Kidney glomerular epithelial cell (primary cell): Measurements from ENCODE around the gene KIAA0513.

Experiments
- DNase-seq: peaks from one replicate; lab custom pipeline; 2025; lab: John Stamatoyannopoulos, UW

KIAA0513 gene

DNA sequence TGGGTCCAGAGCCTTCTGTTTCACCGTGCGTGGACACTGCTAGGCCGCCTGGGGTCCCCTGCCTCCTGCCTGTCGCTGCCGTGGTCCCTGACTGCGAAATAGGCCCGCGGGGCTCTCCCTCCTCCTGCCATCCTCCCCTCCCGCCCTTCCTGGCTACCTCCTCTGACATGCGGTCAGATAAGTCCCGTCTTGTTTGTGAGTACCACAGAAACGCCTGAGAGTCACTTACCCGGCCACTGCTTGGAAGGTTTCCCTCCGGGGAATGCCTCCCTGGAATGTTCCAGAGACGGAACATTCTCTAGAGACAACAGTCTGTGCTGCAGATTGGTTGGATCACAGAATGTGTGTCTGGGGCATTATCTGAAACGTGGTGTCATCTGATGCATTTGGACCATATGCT lies 61.9 kb downstream of the KIAA0513 start:
- no peak for DNase-seq

DNA sequence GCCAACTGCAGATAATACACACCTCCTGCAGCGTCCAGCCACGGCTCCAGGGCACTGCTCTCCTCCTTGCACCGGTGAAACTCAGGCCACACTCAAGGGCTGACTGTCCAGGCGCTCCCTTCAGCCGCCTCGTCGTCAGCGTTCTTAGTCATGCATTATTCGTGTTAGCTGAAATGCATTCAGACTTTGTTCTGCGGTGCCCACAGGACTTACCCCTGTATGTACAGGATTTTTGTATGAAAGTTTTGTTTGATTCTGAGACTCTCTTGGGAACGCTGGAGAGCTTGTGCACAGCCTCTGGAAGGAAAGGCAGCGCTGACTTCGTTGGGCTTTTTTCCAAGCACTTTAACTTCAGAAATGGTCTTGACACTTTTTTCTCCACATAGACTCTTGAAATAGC lies 62.6 kb downstream of the KIAA0513 start:
- no peak for DNase-seq

DNA sequence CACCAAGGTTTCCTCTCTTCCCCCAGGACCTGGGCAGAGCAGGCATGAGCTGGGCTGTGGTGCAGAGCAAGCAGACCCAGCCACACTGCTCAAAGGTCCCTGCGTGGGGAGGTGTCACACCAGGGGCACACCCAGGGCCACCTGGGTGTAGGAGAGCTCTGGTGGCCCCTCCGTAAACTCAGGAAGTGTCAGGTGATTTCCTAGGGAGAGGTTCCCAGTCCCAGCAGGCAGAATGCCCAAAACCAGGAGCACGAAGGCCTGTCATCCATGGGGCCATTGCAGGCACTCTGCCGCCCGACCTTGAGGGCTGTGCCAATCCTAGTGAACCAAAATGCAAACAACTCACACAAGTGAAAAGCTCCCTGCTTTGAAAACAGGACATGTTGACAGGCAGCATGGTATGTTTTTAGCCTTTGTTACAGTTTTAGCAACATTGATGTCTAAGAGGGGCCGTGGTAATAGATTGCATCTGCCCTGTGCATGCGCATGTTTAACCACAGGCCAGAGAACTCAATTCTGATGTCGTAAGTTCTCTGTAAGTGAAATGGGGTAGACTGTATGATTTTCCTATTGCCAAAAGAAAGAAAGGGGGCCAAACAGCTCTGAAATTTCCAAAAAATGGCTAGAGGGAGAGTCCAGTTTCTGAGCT lies 63.4 kb downstream of the KIAA0513 start:
- DNase-seq = no peak

DNA sequence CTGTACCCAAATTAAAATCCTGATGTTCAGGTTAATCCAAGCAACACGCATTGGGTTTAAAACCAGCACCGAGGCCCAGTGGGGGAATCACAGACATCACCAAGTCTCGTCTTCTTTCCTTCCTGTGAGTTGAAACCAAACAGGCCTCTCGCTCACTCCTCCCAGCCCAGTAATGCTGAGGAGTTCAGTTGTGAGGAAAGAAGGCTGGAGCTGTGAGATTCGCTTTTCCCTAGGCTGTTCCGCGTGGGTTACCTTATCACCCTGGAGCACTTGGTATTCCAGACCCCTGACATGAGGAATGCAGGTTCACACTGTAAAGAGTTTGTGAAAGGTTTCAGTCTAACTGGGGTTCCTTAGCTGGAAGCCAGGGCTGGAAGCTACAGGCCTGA lies 63.9 kb downstream of the KIAA0513 start:
- DNase-seq = no peak

DNA sequence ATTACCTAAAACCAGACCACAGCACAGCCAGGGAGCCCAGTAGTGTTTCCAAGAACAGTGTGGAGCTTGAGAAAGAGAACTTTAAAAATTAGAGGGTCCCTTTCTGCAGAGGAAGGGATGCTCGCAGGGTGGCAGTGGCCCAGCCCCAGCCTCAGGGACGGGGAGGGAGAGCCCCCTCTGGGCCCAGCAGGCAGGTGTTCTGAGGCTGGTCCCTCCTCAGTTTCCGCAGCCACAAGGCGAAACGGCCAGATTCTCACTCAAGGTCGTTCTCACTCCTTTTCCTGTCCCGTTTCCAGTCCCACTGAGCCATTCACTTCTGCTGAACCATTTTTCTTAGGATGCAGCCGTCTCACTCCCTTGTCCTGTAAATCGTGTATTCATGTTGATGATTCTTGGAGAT lies 64.7 kb downstream of the KIAA0513 start:
- no peak for DNase-seq

DNA sequence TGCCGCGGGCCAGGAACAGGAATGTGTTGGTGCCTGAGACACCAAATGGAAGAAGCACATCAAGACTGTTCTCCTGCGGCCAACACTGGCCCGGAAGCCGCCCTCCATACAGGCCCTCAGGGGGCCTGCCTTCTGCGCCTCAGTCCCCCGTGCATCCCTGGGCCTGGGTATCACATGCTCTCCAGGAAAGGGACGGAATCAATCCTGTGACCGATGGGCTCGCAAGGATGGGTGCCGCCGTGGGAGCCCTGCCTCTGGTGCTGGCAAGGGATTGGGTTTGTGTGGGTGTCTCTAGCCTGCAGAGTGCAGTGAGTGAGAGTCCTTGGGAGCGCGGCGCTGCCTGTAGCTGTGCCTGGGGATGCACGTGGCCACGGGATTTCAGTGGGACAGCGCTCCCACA lies 65.3 kb downstream of the KIAA0513 start:
- no peak for DNase-seq

DNA sequence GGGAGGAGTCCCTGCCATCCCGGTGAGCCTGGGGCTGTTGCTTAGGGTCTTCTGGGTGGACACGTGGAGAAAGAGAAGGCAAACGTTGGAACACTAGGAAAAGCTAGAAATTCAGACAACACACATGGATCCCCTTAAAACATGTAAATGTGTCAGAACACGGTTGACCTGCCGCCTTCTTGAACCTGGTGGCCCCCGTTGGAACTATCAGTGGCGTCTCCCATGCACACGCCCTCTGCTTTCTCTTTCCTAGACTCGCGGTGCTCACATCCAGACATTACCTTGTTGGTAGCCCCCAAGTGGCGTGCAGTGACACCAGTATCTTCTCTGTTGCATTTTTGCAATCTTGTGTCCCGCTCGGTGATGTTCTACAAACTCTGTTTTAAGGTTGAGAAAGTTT lies 66.1 kb downstream of the KIAA0513 start:
- DNase-seq = no peak

DNA sequence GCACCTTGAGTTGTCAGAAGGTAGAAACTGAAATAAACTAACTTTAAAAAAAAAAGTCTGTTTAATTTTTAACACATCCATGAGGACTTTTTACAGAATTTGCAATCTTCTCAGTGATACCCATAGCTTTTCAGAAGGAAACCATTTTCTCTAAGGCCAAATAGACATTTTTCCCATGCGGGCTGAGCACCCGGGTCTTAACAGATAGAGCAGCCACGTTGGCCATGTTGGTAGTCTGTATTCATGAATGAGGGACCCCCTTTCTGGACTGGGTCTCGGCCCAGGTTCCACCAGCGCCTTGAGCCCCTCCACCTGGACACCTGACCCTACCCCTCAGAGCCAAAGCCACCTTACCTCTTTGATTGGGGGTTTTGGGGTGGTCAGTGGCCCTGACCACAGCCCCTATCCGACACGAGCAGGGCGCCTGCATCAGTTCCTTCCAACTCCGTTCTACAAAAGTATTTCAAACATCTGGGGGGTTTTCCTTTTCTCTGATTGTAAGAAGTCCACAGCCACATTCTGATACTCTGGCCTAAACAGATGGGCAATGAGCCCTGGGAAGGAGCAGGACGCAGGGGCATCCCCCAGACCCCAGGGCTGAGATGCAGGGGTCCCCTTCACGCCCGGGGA lies 66.7 kb downstream of the KIAA0513 start:
- DNase-seq = no peak

DNA sequence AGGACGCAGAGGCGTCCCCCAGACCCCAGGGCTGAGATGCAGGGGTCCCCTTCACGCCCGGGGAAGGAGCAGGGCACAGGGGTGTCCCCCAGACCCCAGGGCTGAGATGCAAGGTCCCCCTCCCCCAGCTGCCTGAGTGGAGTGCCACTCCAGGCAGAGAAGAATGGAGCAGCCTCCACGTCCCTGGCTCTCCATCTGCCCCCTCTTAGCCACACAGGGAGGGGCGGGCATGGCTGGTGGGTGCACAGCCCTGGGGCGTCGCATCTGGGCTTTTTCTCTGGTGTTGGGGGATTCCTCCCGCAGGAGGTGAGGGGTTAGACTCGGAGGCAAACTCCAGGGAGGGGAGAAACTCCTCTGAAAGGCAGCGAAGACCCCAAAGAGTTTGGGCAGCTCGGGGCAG lies 67.2 kb downstream of the KIAA0513 start:
- DNase-seq = no peak

DNA sequence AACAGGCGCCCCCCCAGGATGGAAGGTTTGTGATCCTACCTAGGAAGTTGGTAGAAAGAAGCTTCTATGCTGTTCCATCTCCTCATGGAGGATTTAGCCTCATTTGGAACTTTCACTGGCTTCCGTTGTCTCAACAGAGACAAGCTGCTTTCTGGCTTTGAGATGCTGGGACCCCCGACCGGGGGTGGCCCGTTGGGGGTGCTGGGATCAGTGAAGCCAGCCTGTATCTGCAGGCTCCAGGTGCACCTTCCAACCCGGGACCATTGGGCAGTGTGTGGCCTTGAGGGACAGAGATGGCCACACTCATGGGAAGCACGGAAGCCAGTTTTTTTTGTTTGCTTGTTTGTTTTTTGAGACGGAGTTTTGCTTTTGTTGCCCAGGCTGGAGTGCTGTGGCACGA lies 69.3 kb downstream of the KIAA0513 start:
- DNase-seq = no peak

DNA sequence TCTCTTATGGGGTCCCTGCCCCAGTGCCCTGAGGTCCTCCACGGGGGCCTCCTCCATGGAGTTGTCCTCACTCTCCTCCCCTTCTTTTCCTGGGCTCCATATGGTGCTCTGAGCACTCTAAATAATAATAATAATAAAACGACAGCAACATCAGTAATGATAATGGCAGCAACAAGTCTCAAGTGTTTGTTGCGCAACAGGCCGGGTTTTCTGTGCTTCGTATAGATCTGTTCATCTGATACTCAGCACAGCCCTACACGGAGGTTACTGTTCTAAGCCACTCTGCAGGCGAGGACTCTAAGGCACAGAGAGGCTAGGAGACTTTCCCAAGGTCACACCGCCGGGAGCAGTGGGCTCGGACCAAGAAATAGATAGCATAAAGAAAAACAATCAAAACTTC lies 71.0 kb downstream of the KIAA0513 start:
- DNase-seq = no peak

DNA sequence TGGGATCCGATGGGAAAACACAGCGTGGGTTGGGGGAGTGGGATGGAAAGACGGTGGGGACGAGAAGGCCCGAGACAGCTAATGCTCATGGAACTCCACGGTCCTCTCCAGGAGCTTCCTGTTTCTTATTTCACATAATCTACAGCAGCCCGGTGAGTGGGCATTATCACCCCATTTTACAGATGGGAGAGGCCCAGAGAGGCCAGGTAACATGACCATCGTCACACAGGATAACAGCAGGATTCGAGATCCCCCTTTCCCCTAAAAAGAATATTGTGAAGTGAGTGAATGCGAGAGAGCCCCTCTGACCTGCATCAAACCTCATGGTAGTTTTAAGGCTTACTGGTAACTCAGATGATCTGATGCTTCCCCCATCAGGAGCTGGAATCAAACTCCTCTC lies 72.7 kb downstream of the KIAA0513 start:
- DNase-seq = no peak

DNA sequence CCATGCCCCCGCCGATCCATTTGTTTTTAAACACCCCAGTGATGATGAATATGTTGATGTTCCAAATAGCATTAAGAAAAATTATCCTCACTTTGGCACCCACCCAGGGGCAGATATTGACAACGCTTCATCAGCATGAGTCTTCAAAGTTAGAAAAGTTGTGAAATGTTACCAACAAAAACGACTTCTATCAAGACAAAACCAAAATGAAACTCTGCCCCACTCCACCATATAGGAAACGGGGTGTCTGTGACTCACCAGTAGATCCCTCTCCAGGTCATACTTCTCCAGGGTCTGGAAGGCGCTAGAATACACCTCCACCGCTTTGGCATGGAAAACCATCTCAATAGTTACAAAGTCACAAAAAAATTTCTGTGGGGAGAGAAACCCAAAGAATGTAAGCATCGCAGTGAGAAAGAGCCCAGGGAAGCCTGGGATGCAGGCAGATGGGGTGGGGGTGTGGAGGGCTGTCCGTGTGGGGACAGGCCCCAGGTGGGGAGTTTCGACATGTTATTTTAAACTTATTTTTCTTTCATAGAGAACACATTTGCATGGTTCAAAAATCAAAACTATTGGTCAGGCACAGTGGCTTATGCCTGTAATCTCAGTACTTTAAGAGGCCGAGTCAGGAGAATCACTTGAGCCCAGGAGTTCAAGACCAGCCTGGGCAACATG lies 74.5 kb downstream of the KIAA0513 start:
- no peak for DNase-seq

DNA sequence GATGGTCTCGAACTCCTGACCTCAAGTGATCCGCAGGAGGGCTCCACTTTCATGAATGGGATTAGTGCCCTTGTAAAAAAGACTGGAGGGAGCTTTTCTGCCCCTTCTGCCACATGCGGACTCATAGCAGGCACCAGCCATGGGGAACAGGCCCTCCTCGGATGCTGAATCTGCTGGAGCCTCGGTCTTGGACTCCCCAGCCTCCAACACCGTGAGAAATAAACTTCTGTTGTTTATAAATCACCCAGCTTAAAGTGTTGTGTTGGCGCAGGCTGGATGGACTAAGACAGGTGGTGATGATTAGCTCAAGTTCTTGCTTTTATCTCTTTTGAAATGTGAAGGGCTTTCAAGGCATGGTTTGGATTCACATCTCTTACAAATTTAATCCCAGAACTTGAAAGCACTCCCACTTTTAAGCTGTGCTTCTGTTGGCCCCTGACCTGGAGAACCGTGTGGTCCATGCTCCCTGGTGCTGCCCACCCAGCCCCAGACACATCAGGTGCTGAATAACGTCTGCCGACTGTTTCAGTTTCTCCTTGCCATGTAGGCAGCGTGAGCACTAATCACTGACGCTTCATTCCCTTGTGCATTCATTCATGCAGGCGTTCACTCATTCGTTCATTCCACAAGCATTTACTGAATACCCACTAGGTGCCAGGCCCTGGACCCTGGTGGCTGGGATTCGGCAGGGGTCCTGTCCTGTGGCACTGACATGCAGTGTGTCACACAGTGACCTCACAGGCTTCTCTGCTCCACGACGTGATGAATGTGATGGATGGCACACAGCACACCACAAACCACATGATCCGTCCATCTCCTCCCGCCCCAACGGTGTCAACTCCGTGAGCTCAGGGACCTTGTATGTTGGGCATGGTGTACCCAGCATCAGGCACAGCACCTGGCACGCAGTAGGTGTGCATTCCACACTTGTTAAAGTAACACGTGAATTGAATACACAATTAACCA lies 75.8 kb downstream of the KIAA0513 start:
- no peak for DNase-seq

DNA sequence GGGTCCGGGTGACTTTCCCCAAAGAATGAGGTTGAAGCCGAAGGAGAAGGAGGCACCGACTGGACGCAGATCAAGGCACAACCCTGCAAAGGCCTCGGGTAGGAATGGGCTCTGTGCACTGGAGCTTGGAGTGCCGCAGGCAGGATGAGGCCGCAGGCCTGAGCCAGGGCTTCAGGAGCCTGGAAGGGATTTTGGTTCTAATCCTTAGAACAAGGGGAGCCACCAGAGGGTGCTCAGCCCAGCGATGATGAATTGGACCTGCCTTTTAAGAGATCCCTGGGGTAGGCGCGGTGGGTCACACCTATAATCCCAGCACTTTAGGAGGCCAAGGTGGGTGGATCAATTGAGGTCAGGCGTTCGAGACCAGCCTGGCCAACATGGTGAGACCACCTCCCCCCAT lies 76.6 kb downstream of the KIAA0513 start:
- DNase-seq = no peak

DNA sequence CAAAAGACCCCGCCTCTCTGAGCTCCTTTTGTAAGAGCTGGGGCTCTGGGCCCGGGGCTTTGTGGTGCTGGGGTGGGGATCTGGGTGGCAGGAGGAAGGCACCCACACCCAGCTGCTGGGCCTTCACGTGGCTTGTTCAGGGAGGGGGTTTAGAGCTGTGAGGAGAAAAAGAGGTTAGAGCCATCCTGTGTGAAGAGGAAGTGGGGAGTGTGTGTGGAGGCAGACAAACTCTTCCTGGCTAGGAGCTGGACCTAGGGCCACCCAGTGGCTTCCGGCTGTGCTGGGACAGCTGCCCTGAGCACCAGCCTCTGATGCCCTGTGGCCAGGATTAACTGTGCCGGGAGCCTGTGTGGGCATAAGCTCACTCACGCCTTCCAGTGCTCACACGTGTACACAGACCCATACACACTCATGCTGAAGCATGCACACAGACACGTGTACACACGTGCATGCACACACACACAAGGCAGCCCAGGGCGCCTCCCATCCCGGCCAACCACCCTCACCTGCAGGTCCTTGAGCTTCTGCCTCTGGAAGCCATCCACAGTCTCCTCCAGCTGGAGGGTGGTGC lies 77.3 kb downstream of the KIAA0513 start:
- DNase-seq = no peak

DNA sequence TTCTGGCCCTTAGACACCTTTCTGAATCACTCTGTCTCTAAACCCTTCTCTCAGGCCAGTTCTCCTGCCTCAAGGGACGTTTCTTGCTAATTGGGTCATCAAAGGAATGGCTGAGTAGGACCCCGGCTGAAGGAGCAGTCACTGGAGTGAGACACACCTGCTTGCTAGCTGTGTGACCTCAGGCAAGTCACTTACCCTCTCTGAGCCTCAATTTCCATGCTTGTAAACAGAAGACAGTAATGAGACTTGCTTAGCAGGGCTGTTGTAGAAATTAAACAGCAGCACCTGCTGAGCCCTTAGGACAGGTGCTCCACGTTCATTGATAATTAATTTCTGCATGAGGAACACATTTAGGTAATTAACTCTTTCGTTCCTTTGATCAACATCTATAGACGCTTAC lies 77.9 kb downstream of the KIAA0513 start:
- DNase-seq = no peak

DNA sequence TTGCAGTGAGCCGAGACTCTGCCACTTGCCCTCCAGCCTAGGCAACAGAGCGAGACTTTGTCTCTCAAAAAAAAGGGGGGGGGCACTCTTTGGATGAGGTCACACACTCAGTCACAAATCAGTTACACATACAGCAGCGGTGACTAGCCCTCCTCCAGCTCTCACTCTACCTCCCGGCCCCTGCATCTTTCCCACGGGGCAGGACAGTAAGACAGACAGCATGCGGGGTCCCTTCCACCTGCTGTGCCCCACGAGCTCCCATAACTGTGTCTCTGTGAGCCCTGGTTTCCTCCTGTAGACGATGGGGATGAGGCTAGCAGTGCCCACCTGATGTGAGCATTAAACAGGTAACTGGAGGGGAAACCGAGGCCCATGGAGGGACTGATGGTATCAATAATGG lies 79.5 kb downstream of the KIAA0513 start:
- DNase-seq = no peak

DNA sequence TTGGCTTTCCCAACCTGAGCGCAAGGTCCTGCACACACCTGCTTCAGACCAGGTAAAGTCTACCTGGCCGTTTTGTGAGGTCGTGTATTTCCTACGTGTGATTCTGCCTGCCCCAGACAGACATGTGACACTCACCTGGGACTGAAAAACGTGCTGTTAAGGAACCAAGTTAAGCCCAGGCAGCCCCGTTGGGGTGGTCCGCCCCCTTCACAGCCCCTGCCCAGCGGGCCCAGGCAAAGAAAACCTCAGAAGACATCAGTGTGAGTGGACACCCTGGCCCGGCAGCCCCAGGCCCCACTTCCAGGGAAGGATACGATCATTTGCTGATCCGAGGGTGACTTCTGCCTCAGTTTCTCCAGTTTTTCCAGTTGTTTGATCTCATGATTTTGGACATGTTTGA lies 79.9 kb downstream of the KIAA0513 start:
- no peak for DNase-seq

DNA sequence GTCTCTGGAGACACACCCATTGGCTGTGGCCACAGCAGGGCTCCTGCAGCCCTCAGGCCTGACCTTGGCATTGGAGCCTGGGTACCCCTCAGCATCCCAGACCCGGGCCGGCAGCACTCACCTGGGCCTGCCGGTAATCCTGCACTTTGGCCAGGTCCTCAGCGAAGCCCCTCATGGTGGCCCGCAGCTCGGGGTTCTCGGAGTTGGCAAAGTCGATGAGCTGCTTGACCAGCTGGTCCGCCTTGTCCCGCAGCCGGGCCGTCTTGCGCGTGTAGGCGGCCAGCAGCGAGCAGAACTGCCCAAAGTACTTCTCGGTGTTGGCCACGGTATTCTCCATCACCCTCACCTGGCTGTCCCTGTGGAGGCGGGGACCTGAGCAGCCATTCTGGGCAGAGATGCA lies 82.5 kb downstream of the KIAA0513 start:
- DNase-seq = no peak

DNA sequence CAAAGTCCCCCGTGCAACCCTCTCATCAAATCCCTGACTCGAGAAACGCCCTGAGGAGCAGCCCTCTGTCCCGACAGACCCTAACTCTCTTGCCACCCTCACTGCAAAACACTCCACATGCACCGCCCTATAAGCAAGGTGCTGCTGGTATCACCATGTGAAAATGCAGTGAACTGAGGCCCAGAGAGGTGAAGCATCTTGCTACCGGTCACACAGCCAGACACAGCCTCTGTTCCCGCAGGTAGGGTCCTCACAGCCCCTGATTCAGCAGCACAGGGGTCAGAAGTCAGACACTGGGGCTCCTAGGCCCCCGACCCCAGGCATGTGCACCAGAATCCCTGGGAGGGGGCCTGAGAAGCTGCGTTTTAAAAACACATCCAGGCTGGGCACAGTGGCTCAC lies 83.6 kb downstream of the KIAA0513 start:
- no peak for DNase-seq

DNA sequence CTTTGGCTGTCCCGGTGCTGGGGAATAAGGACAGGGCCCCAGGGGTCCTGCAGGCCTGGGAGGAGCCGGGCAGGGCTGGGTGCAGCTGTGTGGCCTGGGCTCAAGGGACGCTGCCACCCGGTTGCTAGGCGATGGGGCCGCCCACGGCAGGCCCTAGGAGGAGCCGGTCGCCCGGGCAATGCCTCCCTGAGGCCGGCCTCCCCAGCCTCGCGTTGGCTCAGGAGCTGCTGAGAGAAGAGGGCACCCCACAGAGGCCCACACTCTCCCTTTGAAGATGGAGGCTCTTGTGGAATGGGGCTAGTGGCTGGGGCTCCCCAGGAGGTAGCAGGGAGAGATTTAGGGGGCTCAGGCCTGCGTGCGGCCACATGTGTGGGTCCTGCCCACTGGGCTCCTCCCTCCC lies 84.8 kb downstream of the KIAA0513 start, which contains the start of gene CIBAR2:
CIBAR2 (minus strand) TSS at position 109 of the 400 bp plus-strand sequence. CDS start 120 bp downstream, outside the sequence.
- DNase-seq = no peak
